NT2/D1 (cell line): ENCODE results near the gene SLC1A2.

ENCODE experiments used
- DNase-seq: peaks from one replicate; pipeline ENCODE4 v3.0.0-alpha.2; 2011; ENCODE audit warnings: low read depth, low spot score
- H3K27me3 ChIP-seq: 2 replicates; pipeline ENCODE4 v1.6.0; 2011; ENCODE audit warnings: mild to moderate bottlenecking; ENCODE audit not compliant: insufficient read length, insufficient read depth
- H3K36me3 ChIP-seq: 2 replicates; pipeline ENCODE4 v1.6.1; 2011; ENCODE audit warnings: mild to moderate bottlenecking, low read length, mixed read lengths; ENCODE audit not compliant: insufficient read depth, insufficient read length
- H3K4me1 ChIP-seq: 2 replicates; pipeline ENCODE4 v1.5.1; 2011; ENCODE audit not compliant: insufficient read depth, insufficient read length
- H3K4me3 ChIP-seq: 2 replicates; pipeline ENCODE4 v1.5.1; 2011; ENCODE audit warnings: low read depth; ENCODE audit not compliant: insufficient read length
- H3K9ac ChIP-seq: 2 replicates; pipeline ENCODE4 v1.6.0; 2011; ENCODE audit warnings: low read depth; ENCODE audit not compliant: insufficient read length
- H3K9me3 ChIP-seq: 2 replicates; pipeline ENCODE4 v1.5.1; 2011; ENCODE audit warnings: mild to moderate bottlenecking, low read length; ENCODE audit not compliant: insufficient read depth
- SUZ12 ChIP-seq: IDR thresholded peaks from 2 replicates; pipeline ENCODE4 v1.6.1; 2011; ENCODE audit not compliant: insufficient read length, insufficient read depth; ENCODE audit errors: extremely low read depth
- YY1 ChIP-seq: IDR thresholded peaks from 2 replicates; pipeline ENCODE4 v1.6.1; 2011; ENCODE audit not compliant: insufficient read length, insufficient read depth
- ZNF274 ChIP-seq: IDR thresholded peaks from 2 replicates; pipeline ENCODE4 v1.6.1; 2011; ENCODE audit warnings: mild to moderate bottlenecking, low read depth, low read length

SLC1A2 gene

DNA sequence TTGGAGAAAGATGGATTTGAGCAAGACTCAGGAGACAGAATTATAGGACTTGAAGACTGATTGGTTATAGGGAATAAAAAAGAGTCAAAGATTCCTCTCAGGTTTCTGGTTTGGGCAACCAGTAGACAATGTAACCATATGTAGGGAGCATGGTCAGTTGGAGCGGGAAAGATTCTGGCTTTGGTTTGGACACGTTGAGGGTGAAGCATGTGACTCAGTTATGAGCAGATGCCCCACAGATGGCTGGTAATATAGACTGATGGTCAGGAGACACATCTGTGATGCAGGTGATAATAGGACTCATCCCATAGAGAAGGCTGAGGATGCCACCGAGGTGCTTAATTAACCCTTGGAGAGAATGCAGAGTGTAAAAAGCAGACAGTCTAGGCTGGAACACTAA lies 148.3 kb downstream of the SLC1A2 start:
- H3K36me3 ChIP-seq, result no peaks in the 10 kb centered on the region
- H3K9ac ChIP-seq, result no peak overlapping the region
- no peak for DNase-seq
- no peaks in the 10 kb centered on the region for H3K4me1 ChIP-seq
- no peak overlapping the region for H3K4me3 ChIP-seq
- no peaks in the 10 kb centered on the region for H3K9me3 ChIP-seq
- TF ChIP-seq SUZ12 (no peak), ZNF274 (no peak), YY1 (no peak)
- no peaks in the 10 kb centered on the region for H3K27me3 ChIP-seq

DNA sequence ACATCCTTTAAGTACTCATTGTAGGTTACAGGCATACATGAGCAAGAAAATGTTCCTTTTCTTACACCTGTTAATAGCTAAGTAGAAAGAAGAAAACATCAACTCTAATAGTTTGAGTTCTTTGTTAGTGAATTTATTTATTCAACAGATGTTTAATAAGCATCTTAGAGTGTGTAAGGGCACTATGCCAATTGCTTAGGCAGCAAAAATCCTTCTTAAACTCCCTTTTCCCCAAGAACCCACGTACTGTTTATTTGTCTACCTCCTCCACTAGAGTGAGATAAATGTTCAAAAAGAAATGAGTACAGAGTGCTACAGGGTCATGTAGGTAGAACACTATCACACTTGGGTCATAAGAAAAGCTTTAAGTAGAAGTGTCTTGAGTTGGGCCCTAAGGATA lies 149.0 kb downstream of the SLC1A2 start:
- H3K4me1 ChIP-seq, result no peaks in the 10 kb centered on the region
- no peaks in the 10 kb centered on the region for H3K27me3 ChIP-seq
- TF ChIP-seq YY1, result no peak
- TF ChIP-seq SUZ12, result no peak
- no peak for TF ChIP-seq ZNF274
- no peaks in the 10 kb centered on the region for H3K36me3 ChIP-seq
- H3K9me3 ChIP-seq, result no peaks in the 10 kb centered on the region
- no peak overlapping the region for H3K9ac ChIP-seq
- no peak overlapping the region for H3K4me3 ChIP-seq
- DNase-seq, result no peak

DNA sequence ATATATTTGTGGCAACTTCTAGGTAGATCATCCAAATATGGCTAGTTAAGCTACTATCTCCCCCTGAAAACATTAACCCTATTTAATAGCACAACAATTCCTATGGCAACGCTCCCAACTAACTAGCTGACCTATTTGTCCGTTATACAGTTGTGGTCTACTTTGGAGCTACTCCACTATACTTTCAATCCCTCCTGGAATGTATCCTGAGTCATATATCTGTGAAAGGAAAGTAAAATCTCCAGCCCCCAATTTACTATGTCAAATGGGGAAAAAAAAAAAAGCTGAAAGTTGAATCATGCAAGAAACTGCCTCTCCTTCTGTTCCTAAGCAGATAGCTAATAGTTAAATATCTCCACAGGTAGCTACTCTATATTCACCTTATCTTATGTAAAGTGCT lies 151.9 kb downstream of the SLC1A2 start:
- Histone ChIP-seq H3K4me1 (no peaks in the 10 kb centered on the region), H3K27me3 (no peaks in the 10 kb centered on the region), H3K9ac (no peak overlapping the region), H3K9me3 (no peaks in the 10 kb centered on the region), H3K36me3 (no peaks in the 10 kb centered on the region), H3K4me3 (no peak overlapping the region)
- no peak for DNase-seq
- TF ChIP-seq YY1 (no peak), ZNF274 (no peak), SUZ12 (no peak)

DNA sequence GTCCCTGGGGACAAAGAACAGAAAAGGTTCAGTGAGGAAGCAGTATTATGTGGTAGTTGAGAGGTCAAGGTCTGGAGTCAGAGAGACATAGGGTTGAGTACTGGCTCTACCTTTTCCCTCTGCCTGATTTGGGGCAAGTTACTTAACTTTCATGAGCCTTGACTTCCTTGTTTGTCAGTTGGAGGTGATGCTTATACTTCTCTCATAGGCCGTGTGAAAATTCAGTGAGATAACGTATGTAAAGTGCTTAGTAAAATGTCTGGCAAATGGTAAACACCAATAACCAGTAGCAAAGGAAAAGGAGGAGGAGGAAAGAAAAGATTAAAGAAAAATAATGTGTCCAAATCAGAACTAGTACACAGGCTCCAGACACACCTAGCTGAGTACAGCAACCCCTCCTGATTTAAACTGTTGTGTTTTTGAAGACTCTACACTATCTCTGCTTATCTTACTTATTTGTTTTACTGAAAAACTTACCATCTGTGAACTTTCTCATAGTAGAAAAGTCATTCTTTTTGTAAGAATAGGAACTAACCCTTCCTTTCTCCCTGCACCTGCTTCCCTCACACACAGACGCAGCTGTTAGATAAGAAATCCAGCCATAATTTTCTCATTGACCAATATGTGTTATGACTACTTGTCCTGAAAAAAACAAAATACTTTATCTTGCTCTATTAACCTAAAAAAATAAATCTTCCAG lies 153.5 kb downstream of the SLC1A2 start:
- Histone ChIP-seq H3K9ac (no peak overlapping the region), H3K9me3 (no peaks in the 10 kb centered on the region), H3K4me3 (no peak overlapping the region), H3K36me3 (no peaks in the 10 kb centered on the region), H3K4me1 (no peaks in the 10 kb centered on the region), H3K27me3 (no peaks in the 10 kb centered on the region)
- DNase-seq, result no peak
- TF ChIP-seq YY1 (no peak), ZNF274 (no peak), SUZ12 (no peak)

DNA sequence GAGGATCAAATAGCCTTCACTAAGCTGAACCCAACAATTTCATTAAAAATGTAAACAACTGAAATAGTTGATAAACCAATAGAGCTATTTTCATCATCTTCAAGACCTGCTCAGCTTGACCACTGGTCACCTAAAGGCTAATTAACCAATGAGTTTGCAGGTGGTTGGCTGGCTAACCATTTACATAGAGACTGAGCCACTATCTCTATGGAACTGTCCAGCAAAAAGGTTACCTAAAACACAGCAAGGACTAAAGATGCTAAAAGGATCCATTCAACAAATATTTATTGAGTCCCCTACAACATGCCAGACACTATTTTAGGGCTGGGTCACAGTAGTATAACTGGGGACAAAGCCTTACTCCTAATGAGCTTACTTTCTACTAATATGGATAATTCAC lies 156.6 kb downstream of the SLC1A2 start:
- no peaks in the 10 kb centered on the region for H3K27me3 ChIP-seq
- H3K9ac ChIP-seq, result no peak overlapping the region
- no peak for TF ChIP-seq ZNF274
- TF ChIP-seq SUZ12, result no peak
- TF ChIP-seq YY1, result no peak
- H3K4me3 ChIP-seq, result no peak overlapping the region
- no peaks in the 10 kb centered on the region for H3K9me3 ChIP-seq
- DNase-seq, result no peak
- H3K4me1 ChIP-seq, result no peaks in the 10 kb centered on the region
- no peaks in the 10 kb centered on the region for H3K36me3 ChIP-seq

DNA sequence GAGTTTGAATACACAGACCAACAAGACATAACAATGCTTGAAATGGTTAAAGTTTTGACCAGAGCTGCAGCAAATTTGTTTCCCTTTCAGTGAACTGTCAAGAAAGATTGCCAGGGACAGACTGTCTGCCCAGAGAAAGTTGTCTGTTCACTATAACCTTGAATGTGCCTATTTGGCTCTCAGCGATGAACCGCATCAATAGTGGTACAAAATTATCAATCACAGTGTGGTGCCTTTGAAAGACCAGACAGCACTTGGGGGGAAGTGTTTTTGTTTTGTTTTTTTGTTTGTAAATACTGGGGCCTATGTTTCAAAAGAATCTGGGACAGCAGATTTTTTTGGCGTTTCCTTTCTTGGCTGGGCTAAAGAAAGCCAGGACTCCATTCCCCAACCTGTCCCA lies 157.3 kb downstream of the SLC1A2 start:
- H3K36me3 ChIP-seq, result no peaks in the 10 kb centered on the region
- H3K9me3 ChIP-seq, result no peaks in the 10 kb centered on the region
- H3K4me3 ChIP-seq, result no peak overlapping the region
- no peak overlapping the region for H3K9ac ChIP-seq
- TF ChIP-seq ZNF274, result no peak
- TF ChIP-seq SUZ12, result no peak
- TF ChIP-seq YY1, result no peak
- no peaks in the 10 kb centered on the region for H3K27me3 ChIP-seq
- no peaks in the 10 kb centered on the region for H3K4me1 ChIP-seq
- DNase-seq, result no peak

DNA sequence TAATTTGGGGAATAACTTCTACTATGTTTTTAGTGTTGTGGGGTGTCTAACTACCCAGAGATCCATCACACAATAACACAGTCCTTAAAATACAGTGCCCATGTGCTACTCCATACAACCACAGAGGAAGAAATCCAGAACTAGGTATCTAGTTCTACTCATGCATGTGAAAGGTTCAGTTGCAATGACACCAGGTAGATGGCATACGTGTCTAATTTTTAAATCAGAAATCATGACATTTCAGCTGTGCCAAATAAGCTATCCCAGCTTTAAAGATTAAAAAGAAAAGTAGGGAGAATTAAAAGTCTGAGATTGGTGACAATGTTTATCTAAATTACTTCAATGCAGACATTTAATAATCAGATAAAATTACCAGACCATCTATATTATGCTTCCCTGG lies 158.2 kb downstream of the SLC1A2 start:
- TF ChIP-seq ZNF274 (no peak), SUZ12 (no peak), YY1 (no peak)
- H3K4me3 ChIP-seq, result no peak overlapping the region
- DNase-seq, result no peak
- H3K4me1 ChIP-seq, result no peaks in the 10 kb centered on the region
- no peaks in the 10 kb centered on the region for H3K36me3 ChIP-seq
- no peaks in the 10 kb centered on the region for H3K9me3 ChIP-seq
- no peaks in the 10 kb centered on the region for H3K27me3 ChIP-seq
- H3K9ac ChIP-seq, result no peak overlapping the region

DNA sequence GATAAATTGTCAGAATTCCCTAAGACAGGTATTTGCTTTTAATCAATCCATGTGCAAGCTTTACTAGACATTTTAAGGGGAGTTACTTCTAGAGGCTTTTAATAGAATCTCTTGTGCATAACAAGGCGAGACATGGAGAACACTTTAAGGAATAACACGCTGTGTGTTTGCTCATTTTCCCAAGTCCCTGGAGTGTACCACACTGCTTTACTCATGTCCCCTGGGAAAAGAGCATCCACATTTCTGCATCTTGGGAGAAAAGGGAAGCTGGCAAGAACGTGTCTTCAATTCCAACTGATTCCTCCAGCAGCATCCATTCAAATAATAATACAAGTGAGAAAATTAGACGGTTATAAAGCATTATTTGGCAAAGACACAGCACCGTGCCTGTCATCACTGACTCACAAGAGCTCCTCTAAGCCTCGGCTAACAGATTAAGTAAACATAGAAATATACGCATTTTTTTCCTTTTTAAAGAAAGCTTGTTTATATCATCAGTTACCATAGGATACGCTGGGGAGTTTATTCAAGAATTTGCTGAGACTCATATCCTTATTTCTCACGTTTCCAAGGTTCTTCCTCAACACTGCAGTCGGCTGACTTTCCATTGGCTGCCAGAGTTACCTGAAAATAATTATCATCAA lies 158.9 kb downstream of the SLC1A2 start:
- no peaks in the 10 kb centered on the region for H3K36me3 ChIP-seq
- no peak for DNase-seq
- no peaks in the 10 kb centered on the region for H3K9me3 ChIP-seq
- H3K4me1 ChIP-seq, result no peaks in the 10 kb centered on the region
- no peaks in the 10 kb centered on the region for H3K27me3 ChIP-seq
- H3K4me3 ChIP-seq, result no peak overlapping the region
- H3K9ac ChIP-seq, result no peak overlapping the region
- no peak for TF ChIP-seq SUZ12
- TF ChIP-seq YY1, result no peak
- no peak for TF ChIP-seq ZNF274
